SK-N-SH (cell line): ENCODE measurements around the gene SNRK. TPM values are rescaled to one million over a fixed set of nuclear protein-coding genes. Genes with fewer than 3 reads are reported as not detected.

Experiments used
- CTCF ChIA-PET: fragments of 300-600, 350-600 bp; formaldehyde crosslinking; extraction: SDS; loops from one replicate; lab custom pipeline; 2021; lab: Yijun Ruan, JAX
- POLR2A ChIA-PET: fragments of 350-600 bp; sonication (Branson Sonifier 250); formaldehyde crosslinking; extraction: SDS; loops from one replicate; lab custom pipeline; 2020; ENCODE audit warnings: antibody characterized with exemption, inconsistent platforms; lab: Yijun Ruan, JAX
- DNase-seq: peaks from one replicate; pipeline ENCODE4 v3.0.0; 2012
- H2AFZ ChIP-seq: fragments of 200-600 bp; sonication (generic); 2 replicates; pipeline ENCODE4 v1.8.1; 2016; ENCODE audit warnings: antibody characterized with exemption, mild to moderate bottlenecking, low read depth
- H3F3A ChIP-seq: fragments of 200-600 bp; sonication (generic); replicated peaks from 2 replicates; pipeline ENCODE3; 2016; ENCODE audit warnings: antibody characterized with exemption, mild to moderate bottlenecking; ENCODE audit not compliant: insufficient read depth
- H3K27ac ChIP-seq, 2 experiments: fragments of 200-500 bp in 1 of 2; fragments of 200-600 bp in 1 of 2; sonication (Bioruptor generic) in 1 of 2; sonication (generic), shearing (Covaris generic) in 1 of 2; 2 replicates each; pipeline versions ENCODE4 v1.5.1 to v1.6.1; 2014 to 2016; ENCODE audit warnings: low read depth in 2 of 2, inconsistent platforms in 1 of 2, low read length in 1 of 2, mild to moderate bottlenecking in 1 of 2, mixed read lengths in 1 of 2
- H3K27me3 ChIP-seq: fragments of 200-600 bp; sonication (generic), shearing (Covaris generic); 2 replicates; pipeline ENCODE4 v1.6.1; 2016; ENCODE audit warnings: mixed run types; ENCODE audit not compliant: insufficient read depth
- H3K36me3 ChIP-seq, 2 experiments: fragments of 200-500 bp in 1 of 2; fragments of 200-600 bp in 1 of 2; sonication (Bioruptor generic) in 1 of 2; sonication (generic) in 1 of 2; replicated peaks in 1 of 2; 2 replicates each; pipeline versions ENCODE3 to v1.5.1; 2014 to 2016; ENCODE audit warnings: low read length in 1 of 2, mild to moderate bottlenecking in 1 of 2; ENCODE audit not compliant: insufficient read depth in 2 of 2, control insufficient read depth in 1 of 2
- H3K4me1 ChIP-seq, 2 experiments: fragments of 200-500 bp in 1 of 2; fragments of 200-600 bp in 1 of 2; sonication (Bioruptor generic) in 1 of 2; sonication (generic), shearing (Covaris generic) in 1 of 2; 2 replicates each; pipeline versions ENCODE4 v1.5.1 to v1.6.1; 2014 to 2016; ENCODE audit warnings: low read depth in 1 of 2, low read length in 1 of 2, mixed run types in 1 of 2; ENCODE audit not compliant: insufficient read depth in 2 of 2, control insufficient read depth in 1 of 2
- H3K4me2 ChIP-seq: fragments of 200-600 bp; sonication (generic), shearing (Covaris generic); 2 replicates; pipeline ENCODE4 v1.6.1; 2017; ENCODE audit warnings: mixed run types
- H3K4me3 ChIP-seq, 2 experiments: fragments of 200-500 bp in 1 of 2; fragments of 200-600 bp in 1 of 2; sonication (Bioruptor generic) in 1 of 2; sonication (generic), shearing (Covaris generic) in 1 of 2; 2 replicates each; pipeline versions ENCODE4 v1.5.1 to v1.8.1; 2014 to 2016; ENCODE audit warnings: low read depth in 2 of 2, inconsistent platforms in 1 of 2, low read length in 1 of 2, mild to moderate bottlenecking in 1 of 2, mixed read lengths in 1 of 2, moderate library complexity in 1 of 2
- H3K79me2 ChIP-seq: fragments of 200-600 bp; sonication (generic); 2 replicates; pipeline ENCODE4 v1.8.1; 2017; ENCODE audit warnings: mild to moderate bottlenecking; ENCODE audit not compliant: insufficient read depth
- H3K9ac ChIP-seq: fragments of 200-600 bp; sonication (generic); 2 replicates; pipeline ENCODE4 v1.6.1; 2017; ENCODE audit warnings: mixed run types
- H3K9me2 ChIP-seq: fragments of 200-600 bp; sonication (generic); 2 replicates; pipeline ENCODE4 v1.6.1; 2017; ENCODE audit warnings: mixed run types
- H3K9me3 ChIP-seq: fragments of 200-600 bp; sonication (generic); 2 replicates; pipeline ENCODE4 v1.6.1; 2017; ENCODE audit warnings: mixed run types, mild to moderate bottlenecking, moderate library complexity
- H4K20me1 ChIP-seq: fragments of 200-600 bp; sonication (generic); 2 replicates; pipeline ENCODE4 v1.6.1; 2017; ENCODE audit warnings: mild to moderate bottlenecking, mixed run types; ENCODE audit not compliant: insufficient read depth
- EP300 ChIP-seq, 2 experiments: IDR thresholded peaks; 2 replicates each; pipeline versions ENCODE4 v1.4.0 to v1.6.1; 2012; ENCODE audit warnings: borderline replicate concordance in 1 of 2, low read depth in 1 of 2, low read length in 1 of 2
- FOXJ3 ChIP-seq: sonication (generic); formaldehyde crosslinking; IDR thresholded peaks from 2 replicates; pipeline ENCODE4 v1.5.1; 2020; ENCODE audit warnings: mild to moderate bottlenecking, missing genetic modification reagents
- FOXM1 ChIP-seq: IDR thresholded peaks from 2 replicates; pipeline ENCODE4 v1.4.0; 2012; ENCODE audit warnings: low read depth, mild to moderate bottlenecking
- GABPA ChIP-seq: IDR thresholded peaks from 2 replicates; pipeline ENCODE4 v1.4.0; 2012; ENCODE audit warnings: low read depth, mild to moderate bottlenecking
- GATA2 ChIP-seq: sonication (generic); formaldehyde crosslinking; IDR thresholded peaks from 2 replicates; pipeline ENCODE4 v1.5.0; 2020; ENCODE audit warnings: mild to moderate bottlenecking, missing genetic modification reagents
- MAX ChIP-seq: IDR thresholded peaks from 2 replicates; pipeline ENCODE4 v1.4.0; 2012; ENCODE audit warnings: low read depth
- MEF2A ChIP-seq: IDR thresholded peaks from 2 replicates; pipeline ENCODE4 v1.4.0; 2012; ENCODE audit warnings: low read depth, borderline replicate concordance
- NFIC ChIP-seq: IDR thresholded peaks from 2 replicates; pipeline ENCODE4 v1.4.0; 2012; ENCODE audit warnings: borderline replicate concordance
- PBX3 ChIP-seq: IDR thresholded peaks from 2 replicates; pipeline ENCODE4; 2012
- RAD21 ChIP-seq: IDR thresholded peaks from 2 replicates; pipeline ENCODE4 v1.6.1; 2012; ENCODE audit warnings: mild to moderate bottlenecking, low read length
- RCOR1 ChIP-seq: fragments of 150-350 bp; IDR thresholded peaks from 2 replicates; pipeline ENCODE4 v1.6.1; 2017; ENCODE audit warnings: antibody characterized with exemption, low read length
- RFX5 ChIP-seq: IDR thresholded peaks from 2 replicates; pipeline ENCODE4 v1.6.1; 2012; ENCODE audit warnings: mild to moderate bottlenecking, improper control_type of control experiment, low read length
- RXRA ChIP-seq: IDR thresholded peaks from 2 replicates; pipeline ENCODE4 v1.4.0; 2012; ENCODE audit warnings: low read depth, mild to moderate bottlenecking, borderline replicate concordance
- TAF1 ChIP-seq: IDR thresholded peaks from 2 replicates; pipeline ENCODE4 v1.6.1; 2012; ENCODE audit warnings: low read depth, mild to moderate bottlenecking, low read length, moderate library complexity, borderline replicate concordance
- TCF12 ChIP-seq: IDR thresholded peaks from 2 replicates; pipeline ENCODE4 v1.4.0; 2012
- USF1 ChIP-seq: IDR thresholded peaks from 2 replicates; pipeline ENCODE4 v1.4.0; 2012; ENCODE audit warnings: low read depth, borderline replicate concordance
- WGBS: methylation state at CpG from one replicate; pipeline ENCODE4 v1.1.6; 2017; ENCODE audit warnings: low lambda C conversion rate; 5-methylcytosine and 5-hydroxymethylcytosine counted together
- polyA plus RNA-seq, 3 experiments: library from polyadenylated mRNA; depleted of rRNA; stranded (reverse); fragments of >200 nt; gene quantifications; 2 replicates each; pipeline ENCODE4 v1.2.3, GENCODE V29; 2012

SNRK gene
- polyA plus RNA-seq, 1 of the 3 experiments (the other 2 are of a cell fraction), result 3.6 TPM

GRCh38 chr3:43298761-43299160 lies 12.4 kb downstream of the SNRK start:
- Histone ChIP-seq H3K9ac (no peak overlapping the region), H3K9me3 (no peaks in the 10 kb centered on the region), H3K27me3 (no peaks in the 10 kb centered on the region), H4K20me1 (peaks cover 17% of the 10 kb centered on the region), H3K4me3 (no peak overlapping the region), H3K9me2 (no peaks in the 10 kb centered on the region), H3K36me3 (peaks cover 3 to 8% of the 10 kb centered on the region in 2 experiments), H3K79me2 (peaks cover 69% of the 10 kb centered on the region), H3K4me2 (no peak overlapping the region), H3K4me1 (no peaks in the 10 kb centered on the region; a peak in 2 of 4 replicates), H2AFZ (no peak overlapping the region), H3K27ac (no peak overlapping the region), H3F3A (no peaks in the 10 kb centered on the region)
- WGBS, result 97% methylated on average over 3 of the region's 4 CpGs
- ChIA-PET POLR2A (no interaction called here), CTCF (interaction anchor here (0.6 to 1.5 kb wide), 2 partner anchors 124 to 137 kb away, joined by 3 read pairs; no protein-coding TSS in a partner anchor)
- TF ChIP-seq RAD21, result no peak
- TF ChIP-seq FOXM1, result no peak
- no peak for TF ChIP-seq PBX3
- no peak for TF ChIP-seq RXRA
- TF ChIP-seq TAF1, result no peak
- no peak for TF ChIP-seq MEF2A
- no peak for TF ChIP-seq TCF12
- TF ChIP-seq FOXJ3 (CRISPR knock-in tag), result no peak
- no peak for TF ChIP-seq NFIC
- TF ChIP-seq RFX5, result no peak
- no peak for DNase-seq

GRCh38 chr3:43302116-43302880 lies 16.0 kb downstream of the SNRK start:
- CTCF ChIA-PET, result interaction anchor here (1.3 kb wide), 1 partner anchor 15 kb away, joined by 3 read pairs; no protein-coding TSS in a partner anchor
- no peak overlapping the region for H3K27ac ChIP-seq
- H3K4me2 ChIP-seq, result no peak overlapping the region
- peaks cover 35% of the 10 kb centered on the region for H3K79me2 ChIP-seq
- WGBS, result 93% methylated on average over 1 of the region's 1 CpG
- peaks cover 10 to 24% of the 10 kb centered on the region in 2 experiments for H3K36me3 ChIP-seq
- no peaks in the 10 kb centered on the region for H3F3A ChIP-seq
- POLR2A ChIA-PET, result no interaction called here
- H3K9me2 ChIP-seq, result no peaks in the 10 kb centered on the region
- no peak overlapping the region for H3K9ac ChIP-seq
- H3K4me3 ChIP-seq, result no peak overlapping the region
- DNase-seq, result no peak
- no peak for TF ChIP-seq EP300 (IDR thresholded peaks at IDR 0.05; ENCODE audit: borderline replicate concordance in 1 of 2, low read depth in 1 of 2, low read length in 1 of 2)
- TF ChIP-seq USF1, result no peak
- TF ChIP-seq GATA2, result no peak
- no peak for TF ChIP-seq RFX5
- TF ChIP-seq GABPA, result no peak
- no peak for TF ChIP-seq TAF1
- TF ChIP-seq RCOR1, result no peak
- no peak for TF ChIP-seq MAX
- no peak for TF ChIP-seq FOXJ3 (CRISPR knock-in tag)
- TF ChIP-seq PBX3, result no peak
- no peaks in the 10 kb centered on the region for H3K9me3 ChIP-seq
- H3K27me3 ChIP-seq, result no peaks in the 10 kb centered on the region
- no peak overlapping the region for H2AFZ ChIP-seq
- peaks cover 4% of the 10 kb centered on the region; the same call in 1 of the 2 replicates for H4K20me1 ChIP-seq
- H3K4me1 ChIP-seq, result no peaks in the 10 kb centered on the region; a peak in 1 of 4 replicates
